GM10847 (cell line): ENCODE data around the gene WSCD2.

Experiments used
- POLR2A ChIP-seq: IDR thresholded peaks from 2 replicates; pipeline ENCODE4 v1.6.1; 2011; ENCODE audit not compliant: insufficient read length; ENCODE audit errors: extremely low read depth

The WSCD2 gene

DNA sequence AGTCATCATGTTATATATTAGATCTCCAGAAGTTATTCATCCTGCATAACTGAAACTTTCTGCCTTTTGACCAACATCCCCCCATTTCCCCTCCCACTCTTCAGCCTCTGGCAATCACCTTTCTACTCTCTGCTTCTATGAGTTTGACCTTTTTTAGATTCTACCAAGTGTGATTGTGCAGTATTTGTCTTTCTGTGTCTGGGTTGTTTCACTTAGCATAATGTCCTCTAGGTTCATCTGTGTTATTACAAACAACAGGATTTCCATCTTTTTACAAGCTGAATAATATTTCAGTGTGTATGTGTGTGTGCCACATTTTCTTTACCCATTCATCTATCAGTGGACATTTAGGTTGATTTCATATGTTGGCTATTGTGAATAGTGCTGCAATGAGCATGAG is 11.2 kb upstream of the WSCD2 start:
- TF ChIP-seq POLR2A: no peak

DNA sequence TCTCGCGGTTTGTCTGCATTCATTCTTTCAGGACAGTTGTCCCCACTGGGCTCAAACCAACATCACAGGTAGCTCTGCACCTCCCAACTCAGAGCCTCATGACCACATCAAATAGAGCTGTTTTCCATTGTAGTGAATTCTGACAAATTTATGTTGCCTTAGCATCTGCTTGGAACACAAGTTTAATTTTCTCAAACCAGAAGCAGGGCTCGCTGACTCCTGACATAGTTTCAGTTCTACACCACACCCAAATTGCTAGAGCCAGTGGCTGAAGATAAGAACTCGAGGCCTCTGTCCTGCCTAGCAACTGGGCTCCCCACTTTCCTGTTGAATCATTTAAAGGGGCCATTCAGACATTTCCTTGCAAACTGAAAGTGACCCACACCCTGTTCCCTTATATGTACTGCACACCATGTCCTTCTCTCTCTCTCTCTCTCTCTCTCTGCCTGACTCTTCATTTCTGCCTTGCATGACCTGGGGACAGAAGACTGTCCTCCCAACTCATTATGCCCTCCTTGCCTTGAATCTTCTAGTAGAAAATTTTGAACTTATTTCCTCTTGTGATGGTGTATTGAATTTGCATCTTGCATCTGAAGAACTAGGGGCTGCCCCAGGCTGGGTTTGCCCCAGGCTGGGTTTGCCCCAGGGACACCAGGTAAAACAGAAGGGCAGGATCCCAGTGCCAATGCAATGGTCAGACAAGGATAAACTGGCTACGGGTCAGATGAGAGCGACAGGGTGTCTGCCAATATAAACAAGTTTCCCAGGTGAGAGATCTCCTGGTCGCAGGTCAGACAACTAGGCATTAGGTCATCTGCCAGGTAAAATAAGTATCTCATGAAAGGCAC is 9.7 kb upstream of the WSCD2 start:
- no peak for TF ChIP-seq POLR2A

DNA sequence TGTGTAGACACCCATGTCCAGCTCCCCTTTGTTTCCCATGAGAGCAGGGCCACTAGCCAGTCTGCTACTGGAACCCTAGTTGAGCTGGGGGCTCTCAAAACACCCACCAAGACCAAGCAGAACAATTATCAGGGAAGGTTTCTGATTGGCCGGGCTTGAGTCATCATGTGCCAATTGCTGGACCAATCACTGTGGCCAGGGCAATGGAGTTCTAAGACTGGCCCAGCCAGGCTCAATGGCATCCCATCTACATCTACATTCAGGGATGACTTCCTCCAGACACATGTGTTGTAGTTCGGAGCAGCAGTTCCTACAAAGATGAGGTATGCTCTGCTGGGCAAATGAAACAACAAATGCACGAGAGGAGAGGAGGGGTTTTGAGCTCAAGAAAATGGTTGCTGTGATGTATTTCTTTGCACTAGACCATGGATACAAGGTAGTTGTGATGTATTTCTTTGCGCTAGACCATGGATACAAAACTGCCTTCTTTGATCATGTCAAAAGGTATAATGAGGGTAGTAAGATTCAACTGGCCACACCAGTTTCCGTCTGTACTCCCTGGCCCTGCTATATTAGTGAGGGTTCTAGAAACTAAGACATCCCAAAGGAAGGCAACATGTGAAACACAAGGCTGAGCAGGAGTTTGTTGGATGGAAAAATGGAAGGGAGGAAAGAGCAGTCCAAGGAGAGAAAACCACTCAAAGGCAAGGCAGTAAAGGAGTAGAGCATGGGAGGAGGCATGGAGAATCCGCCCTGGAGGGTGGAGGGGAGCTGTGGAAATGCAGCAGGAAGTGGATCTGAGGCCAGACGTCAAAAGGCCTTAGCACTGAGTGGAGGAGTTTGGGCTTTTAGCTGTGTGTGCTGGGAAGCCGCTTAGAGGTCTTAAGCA is 8.9 kb upstream of the WSCD2 start:
- TF ChIP-seq POLR2A: no peak

DNA sequence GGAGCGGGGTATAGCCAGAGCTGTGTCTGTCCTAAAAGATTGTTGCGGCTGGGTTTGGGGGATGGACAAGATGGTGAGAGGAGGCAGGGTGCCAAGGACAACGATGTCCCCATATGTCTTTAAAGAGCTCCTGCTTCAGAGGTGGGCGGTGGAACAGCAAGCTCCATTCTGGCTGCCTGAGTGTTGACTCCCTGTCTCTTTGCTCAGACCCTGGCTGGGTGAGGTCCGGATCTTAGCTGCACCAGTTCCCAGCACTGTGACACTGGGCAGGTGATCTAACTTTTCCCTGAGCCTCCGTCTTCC is 8.3 kb upstream of the WSCD2 start:
- TF ChIP-seq POLR2A: no peak

DNA sequence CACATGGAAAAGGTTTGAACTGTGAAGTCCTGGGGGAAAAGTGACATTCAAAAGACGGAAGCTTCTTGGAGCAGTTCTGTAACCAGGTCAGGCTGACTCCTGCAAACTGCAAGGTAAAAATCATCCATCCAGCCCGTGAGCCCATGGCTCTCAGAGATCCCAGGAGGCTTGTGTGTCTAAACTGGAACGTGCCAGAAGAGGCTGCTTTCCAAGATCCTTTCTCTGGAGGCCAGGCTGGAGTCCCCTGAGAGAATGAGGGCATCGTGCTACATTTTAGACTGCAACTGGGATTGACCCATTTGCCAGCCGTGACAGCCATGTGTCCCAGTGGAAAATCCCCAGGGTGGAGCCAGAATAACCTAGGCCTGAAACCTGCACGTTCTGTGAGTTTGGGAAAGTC is 7.8 kb upstream of the WSCD2 start:
- TF ChIP-seq POLR2A: no peak

DNA sequence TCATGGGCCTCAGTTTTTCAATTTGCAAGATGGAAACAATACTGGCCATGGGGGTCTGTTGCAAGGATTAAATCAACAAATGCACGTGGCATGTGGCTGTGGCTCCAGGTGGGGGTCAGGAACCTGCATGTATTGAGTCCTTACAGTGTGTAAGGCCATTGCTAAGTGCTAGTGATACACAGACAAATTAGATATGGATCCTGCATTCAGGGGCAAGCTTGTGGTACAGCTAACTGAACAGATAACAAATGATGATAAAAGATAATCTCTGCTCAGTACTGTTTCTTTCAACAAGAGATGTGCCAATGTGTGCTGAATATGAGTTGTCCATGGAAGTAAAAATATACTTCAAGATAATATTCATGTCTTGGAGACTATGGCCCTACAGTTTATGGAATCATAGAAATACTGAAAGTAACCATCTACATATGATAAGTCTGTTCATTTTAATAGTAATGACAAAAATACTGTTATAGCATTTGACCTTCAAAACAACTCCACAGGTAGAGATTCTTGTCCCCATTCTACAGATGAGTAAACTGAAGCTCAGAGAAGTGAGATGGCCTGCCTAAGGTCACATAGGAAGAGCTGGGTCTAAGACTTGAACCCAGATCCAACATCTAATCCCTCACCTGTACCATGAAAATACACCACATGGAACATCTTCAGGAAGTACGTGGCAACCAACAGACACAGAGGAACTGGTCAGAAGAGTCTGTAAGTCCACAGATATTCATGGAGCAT is 7.2 kb upstream of the WSCD2 start:
- no peak for TF ChIP-seq POLR2A

DNA sequence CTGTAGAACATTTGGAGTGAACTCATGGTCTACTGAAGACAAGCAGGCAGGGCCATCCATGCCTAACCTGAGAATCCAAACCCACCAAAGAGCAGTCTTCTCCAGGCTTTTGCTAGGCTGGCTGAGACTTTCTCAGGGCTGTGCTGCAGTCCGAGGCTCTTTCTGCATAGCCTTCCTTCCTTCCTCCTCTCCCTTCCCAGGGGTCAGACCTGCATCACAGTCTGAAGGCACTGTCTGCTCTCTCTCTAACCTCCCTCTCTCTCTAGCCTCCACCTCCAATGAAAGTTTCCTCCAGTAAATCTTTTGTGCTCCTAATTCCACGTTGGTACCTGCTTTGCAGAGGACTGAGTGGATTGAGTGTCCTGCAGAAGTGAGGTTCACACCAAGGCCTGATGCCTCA is 6.4 kb upstream of the WSCD2 start:
- TF ChIP-seq POLR2A: no peak

DNA sequence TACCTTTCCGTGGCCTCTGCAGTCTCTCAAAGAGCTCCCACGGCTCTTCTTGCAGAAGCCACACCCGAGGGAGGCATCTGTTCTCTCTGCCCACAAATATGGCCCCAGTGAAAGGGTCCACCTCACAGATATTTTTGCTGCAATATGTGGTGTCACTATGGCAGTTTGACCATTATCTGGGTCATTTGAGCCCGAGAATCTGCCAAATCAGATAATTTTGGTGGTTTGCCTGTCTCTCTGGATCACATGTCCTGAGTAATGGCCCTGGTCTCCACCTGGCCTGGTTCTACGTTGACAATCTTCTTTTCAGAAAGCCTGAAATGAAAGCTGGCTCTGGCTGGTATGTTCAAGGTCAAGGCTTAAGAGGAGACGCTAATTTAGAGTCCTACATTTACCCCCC is 5.7 kb upstream of the WSCD2 start:
- no peak for TF ChIP-seq POLR2A

DNA sequence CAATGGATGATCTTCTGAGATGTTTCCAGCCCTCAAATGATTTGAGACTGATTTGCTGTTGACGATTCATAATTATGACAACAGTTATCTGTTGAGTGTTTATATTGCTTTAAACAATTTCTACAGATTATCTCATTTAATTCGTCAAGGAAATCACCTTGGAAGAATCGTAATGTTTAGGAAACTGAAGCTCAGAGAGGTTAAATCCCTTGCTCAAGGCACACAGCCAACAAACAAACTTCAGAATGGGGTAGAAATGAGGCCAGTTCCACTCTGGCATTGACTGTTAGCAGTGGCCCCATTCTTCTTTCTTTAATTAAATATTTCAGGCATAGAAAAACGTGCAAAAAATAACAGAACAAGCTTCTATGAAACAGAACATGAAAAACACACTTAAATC is 4.0 kb upstream of the WSCD2 start:
- no peak for TF ChIP-seq POLR2A

DNA sequence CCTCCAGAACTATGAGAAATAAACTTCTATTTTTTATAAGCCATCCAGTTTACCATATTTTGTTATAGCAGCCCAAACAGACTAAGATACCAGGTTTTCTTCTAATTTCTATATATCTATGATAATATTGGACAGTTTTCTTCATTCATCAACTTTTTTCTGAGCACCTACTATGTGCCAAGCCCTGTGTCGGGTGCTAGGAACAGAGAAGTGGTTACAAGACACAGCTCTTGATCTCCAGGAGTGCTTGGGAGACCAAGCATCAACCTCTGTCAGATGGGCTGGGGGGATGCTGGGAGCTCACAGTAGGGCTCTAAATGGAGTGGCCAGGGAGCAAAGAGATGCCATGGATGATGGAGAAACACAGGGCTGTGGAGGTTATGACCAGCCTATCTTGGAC is 2.9 kb upstream of the WSCD2 start:
- no peak for TF ChIP-seq POLR2A

DNA sequence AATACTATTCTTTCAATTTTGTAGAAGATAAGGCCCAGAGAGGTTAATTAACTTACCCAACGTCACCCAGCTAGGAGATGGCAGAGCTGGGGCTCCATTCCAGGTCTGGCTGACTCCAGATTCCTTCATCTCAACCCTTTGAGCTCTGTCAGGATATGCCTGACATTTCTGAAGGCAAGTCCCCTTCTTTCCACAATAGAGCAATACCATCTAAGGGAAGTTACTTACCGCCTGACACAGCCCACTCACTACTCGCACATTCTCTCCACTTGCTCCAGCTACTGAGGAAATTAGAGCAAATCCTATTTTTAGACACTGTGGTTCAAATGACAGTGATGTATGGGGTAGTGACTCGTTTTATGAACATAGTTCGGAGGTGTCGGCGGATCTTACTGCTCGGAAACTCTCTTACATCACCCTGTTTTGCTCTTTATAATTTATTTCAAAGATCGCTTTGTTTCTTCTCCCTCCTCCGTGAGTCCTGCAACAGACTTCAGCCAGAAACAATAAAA is 2.0 kb upstream of the WSCD2 start:
- no peak for TF ChIP-seq POLR2A

DNA sequence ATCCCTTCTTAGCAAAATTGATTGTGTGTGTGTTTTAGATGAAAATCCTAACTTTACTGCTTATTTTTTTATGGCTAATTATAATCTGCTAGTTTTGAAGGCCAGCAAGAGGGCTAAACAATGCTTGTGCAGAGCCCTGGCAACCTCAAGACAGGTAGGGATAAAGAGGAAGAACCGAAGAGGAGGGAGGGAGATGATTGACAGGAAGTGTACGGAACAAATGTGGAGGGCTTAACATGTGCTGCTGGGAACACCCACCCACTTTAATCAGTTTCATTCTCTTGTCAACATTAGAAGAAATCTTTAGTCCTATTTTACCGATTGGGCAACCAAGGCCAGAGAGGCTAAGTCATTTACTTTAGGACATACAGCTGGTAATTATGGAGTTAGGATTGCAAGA is 1.4 kb upstream of the WSCD2 start:
- no peak for TF ChIP-seq POLR2A

DNA sequence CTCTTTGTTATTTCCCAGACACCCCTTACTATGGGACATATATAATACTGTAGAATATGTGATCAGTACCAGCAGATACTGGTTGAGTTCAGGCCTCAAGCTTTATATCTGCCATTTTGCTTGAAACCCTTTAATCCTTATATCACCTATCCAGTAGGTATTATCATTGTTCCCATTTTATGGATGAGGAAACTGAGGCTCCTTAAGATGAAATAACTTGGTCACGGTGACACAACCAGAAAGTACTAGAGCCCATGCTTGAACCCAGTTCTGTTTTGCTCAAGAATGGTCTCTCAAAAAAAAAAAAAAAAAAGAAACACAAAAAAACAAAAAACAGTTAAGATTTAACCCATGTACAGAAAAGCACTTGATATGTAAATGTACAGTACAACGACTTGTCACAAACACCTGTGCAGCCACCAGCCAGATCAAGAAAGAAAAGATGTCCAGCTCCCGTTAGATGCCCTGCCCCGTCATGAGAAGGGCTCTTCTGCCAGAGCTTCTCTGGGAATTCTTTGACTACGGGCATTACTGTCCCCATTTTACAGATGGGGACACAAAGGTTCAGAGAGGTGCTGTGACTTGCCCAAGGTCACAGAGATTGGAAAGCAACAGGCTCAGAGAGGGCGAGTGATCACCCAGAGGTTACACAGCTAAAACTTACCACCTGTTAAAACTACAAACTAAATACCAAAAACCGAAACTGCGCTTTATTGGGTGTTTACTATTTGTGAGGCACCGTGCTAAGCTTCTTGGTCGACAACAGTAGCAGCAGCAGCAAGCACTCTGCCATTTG is 669 bp upstream of the WSCD2 start:
- TF ChIP-seq POLR2A: no peak

DNA sequence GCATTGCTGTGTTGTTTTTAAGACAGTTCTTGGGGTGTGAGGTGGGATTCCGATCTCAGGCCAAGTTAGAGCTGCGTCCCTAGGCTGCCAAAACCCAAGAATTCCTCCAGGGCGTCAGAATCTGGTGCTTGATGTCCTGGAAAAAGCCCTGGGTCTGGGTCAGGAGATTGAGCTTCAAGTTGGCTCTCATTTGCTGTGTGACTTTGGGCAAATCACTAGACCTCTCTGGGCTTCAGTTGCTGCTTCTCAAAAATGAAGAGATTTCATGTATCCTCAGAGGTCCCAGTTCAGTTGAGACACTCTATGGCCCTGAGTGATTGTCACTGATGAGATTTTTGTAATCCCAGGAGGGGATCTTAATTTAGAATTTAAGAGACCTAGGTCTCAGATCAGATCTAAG is 1.9 kb downstream of the WSCD2 start:
- TF ChIP-seq POLR2A: no peak

DNA sequence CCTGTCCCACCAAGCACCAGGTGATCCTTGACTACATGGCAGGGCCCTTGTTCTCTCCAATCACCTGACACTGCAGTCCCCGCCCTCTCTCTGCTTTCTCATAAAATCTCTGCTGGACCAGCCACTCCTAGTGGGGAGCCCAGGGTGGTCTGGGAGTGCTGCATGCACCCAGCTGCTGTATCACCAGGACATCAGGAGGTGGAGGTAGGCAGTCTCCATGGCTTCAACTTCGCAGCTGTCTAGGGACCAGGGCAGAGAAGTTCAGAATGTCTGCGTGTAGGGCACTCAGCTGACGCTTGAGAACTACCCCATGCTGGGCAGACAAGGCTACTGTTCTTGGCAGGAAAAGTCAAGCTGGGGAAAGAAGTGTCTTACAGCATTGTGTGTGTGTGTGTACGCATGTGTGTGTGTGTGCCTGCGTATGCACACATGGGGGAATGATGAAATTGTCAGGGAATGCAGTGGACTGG is 2.6 kb downstream of the WSCD2 start:
- no peak for TF ChIP-seq POLR2A
